Prostate gland (tissue), 2 donors: ENCODE results near the gene CNKSR3. TPM values are rescaled to one million over a fixed set of nuclear protein-coding genes. Genes with fewer than 3 reads are reported as not detected.
"Not testable (repeated sequence)": the region's sequence is repeated elsewhere in the genome, so short reads cannot be mapped to it uniquely, and the experiment has no call there.

Source experiments
- DNase-seq: peaks from one replicate; pipeline ENCODE4 v3.0.0-alpha.2; 2019; ENCODE audit warnings: low spot score
- H3K27ac ChIP-seq, 2 donors: fragments of 200-600 bp; sonication (generic); 2 replicates each; pipeline ENCODE4 v1.5.1; 2017 to 2019
- H3K27me3 ChIP-seq: fragments of 200-600 bp; sonication (generic); replicated peaks from 2 replicates; pipeline ENCODE4 v1.5.1; 2019; ENCODE audit not compliant: insufficient read depth
- H3K36me3 ChIP-seq, 2 donors: fragments of 200-600 bp; sonication (generic); 1 replicate in 1 of 2; 2 replicates in 1 of 2; pipeline versions ENCODE4 v1.5.1 to v1.8.1; 2017 to 2019
- H3K4me1 ChIP-seq: fragments of 200-600 bp; sonication (generic); replicated peaks from 2 replicates; pipeline ENCODE4 v1.5.1; 2019
- H3K4me3 ChIP-seq, 2 donors: fragments of 200-600 bp; sonication (generic); 2 replicates each; pipeline ENCODE4 v1.5.1; 2017 to 2019
- H3K9me3 ChIP-seq: fragments of 200-600 bp; sonication (generic); 2 replicates; pipeline ENCODE4 v1.5.1; 2017
- CTCF ChIP-seq, 4 experiments: fragments of 200-600 bp in 2 of 4; fragments of 450-650 bp in 2 of 4; sonication (generic) in 2 of 4; IDR thresholded peaks; 1 replicate in 3 of 4; 2 replicates in 1 of 4; pipeline ENCODE4 v1.5.1; 2016 to 2019; ENCODE audit warnings: antibody characterized with exemption in 4 of 4, mild to moderate bottlenecking in 2 of 4, moderate library complexity in 2 of 4
- POLR2A ChIP-seq: fragments of 450-650 bp; IDR thresholded peaks from one replicate; pipeline ENCODE4 v1.6.1; 2016; ENCODE audit warnings: antibody characterized with exemption, mild to moderate bottlenecking
- POLR2AphosphoS5 ChIP-seq: sonication (generic); formaldehyde crosslinking; IDR thresholded peaks from one replicate; pipeline ENCODE4 v1.6.1; 2017; ENCODE audit warnings: antibody characterized with exemption
- WGBS: methylation state at CpG from one replicate; pipeline ENCODE4 v1.1.5; 2018; 5-methylcytosine and 5-hydroxymethylcytosine counted together
- intact Hi-C: fragments of 100-400 bp; cut with DNase I; formaldehyde crosslinking; loops from one replicate; pipeline ENCODE4 v1.14.2; 2022
- total RNA-seq, 2 donors: library from RNA; depleted of rRNA; stranded (reverse); fragments of >200 nt; gene quantifications; one replicate each; pipeline ENCODE4 v1.1.0, GENCODE V29; 2016

CNKSR3 gene
- total RNA-seq, 2 donors from 2014 or later = 8.7 to 23.5 TPM

- no peak overlapping the region for H3K4me3 ChIP-seq
- H3K27ac ChIP-seq = no peak overlapping the region
- H3K4me1 ChIP-seq = no peaks in the 10 kb centered on the region
- H3K27me3 ChIP-seq = no peaks in the 10 kb centered on the region
- DNase-seq = no peak
- H3K36me3 ChIP-seq = no peaks in the 10 kb centered on the region
- H3K9me3 ChIP-seq = no peaks in the 10 kb centered on the region
- no peak for TF ChIP-seq POLR2AphosphoS5
- no peak for TF ChIP-seq CTCF (IDR thresholded peaks at IDR 0.05)
- no peak for TF ChIP-seq POLR2A
- 90% methylated on average over 5 of the region's 5 CpGs for WGBS
- intact Hi-C loops = no loop called here
Measured at GRCh38 chr6:154542747-154543146, 32.3 kb upstream of the CNKSR3 start.

- DNase-seq, H3K4me1 ChIP-seq, H3K9me3 ChIP-seq, H3K27me3 ChIP-seq, H3K27ac ChIP-seq, H3K36me3 ChIP-seq, intact Hi-C loops, H3K4me3 ChIP-seq: not testable (repeated sequence)
- 96% methylated on average over 15 of the region's 15 CpGs for WGBS
Measured at GRCh38 chr6:154541837-154542236, 31.4 kb upstream of the CNKSR3 start.

DNA sequence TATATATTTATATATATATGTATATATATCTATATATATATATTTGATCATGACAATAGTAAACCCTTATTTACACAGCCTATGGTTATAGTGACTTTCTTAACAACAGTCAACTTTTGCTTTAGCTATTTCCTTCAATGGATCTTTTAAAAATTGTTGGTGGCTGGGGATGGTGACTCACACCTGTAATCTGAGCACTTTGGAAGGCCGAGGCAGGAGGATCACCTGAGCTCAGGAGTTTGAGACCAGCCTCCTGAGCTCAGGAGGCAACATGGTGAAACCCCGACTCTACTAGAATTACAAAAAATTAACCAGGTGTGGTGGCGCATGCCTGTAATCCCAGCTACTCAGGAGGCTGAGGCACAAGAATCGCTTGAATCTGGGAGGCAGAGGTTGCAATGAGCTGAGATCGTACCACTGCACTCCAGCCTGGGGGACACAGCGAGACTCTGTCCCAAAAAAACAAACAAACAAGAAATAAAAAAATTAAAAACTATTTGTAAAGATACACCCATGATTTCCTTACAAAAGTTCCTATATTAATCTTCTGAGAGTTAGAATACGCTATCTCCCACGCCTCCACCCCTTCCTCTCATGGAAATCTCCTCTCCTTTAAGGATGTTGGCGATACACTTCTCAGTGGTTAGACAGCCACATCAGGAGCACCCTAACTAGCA, 29.2 kb upstream of the CNKSR3 start:
- no peak for DNase-seq
- no peaks in the 10 kb centered on the region for H3K4me1 ChIP-seq
- 94% methylated on average over 9 of the region's 9 CpGs for WGBS
- no peaks in the 10 kb centered on the region for H3K36me3 ChIP-seq
- no peak for TF ChIP-seq POLR2A
- TF ChIP-seq CTCF (IDR thresholded peaks at IDR 0.05) = no peak
- TF ChIP-seq POLR2AphosphoS5 = no peak
- no peak overlapping the region for H3K4me3 ChIP-seq
- intact Hi-C loops = no loop called here
- no peak overlapping the region for H3K27ac ChIP-seq
- no peaks in the 10 kb centered on the region for H3K27me3 ChIP-seq
- H3K9me3 ChIP-seq = no peaks in the 10 kb centered on the region

DNA sequence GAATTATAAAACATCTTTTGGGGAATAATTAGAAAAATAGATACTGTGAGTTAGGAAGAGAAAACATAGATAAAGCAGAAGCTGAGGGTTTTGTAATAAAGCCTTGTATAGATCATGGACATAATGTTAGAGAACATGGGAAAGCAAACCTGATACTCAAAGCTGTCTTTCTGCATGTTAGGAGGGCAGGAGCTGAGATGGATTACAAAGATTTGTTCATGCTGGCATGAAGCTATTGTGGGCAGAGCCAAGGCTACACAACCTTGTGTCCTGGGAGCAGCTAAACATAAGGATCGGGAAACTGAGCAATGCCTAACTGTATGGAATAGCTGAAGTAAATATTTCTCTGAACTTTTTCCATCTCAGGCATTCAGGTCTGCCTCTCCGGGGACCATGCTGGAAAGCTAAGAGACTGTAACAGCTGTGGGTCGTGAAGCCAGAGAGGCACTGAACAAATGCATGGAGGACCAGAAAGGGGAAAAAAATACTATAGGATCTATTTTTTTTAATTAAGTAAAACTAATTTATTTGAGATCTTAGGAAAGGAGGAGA, 28.2 kb upstream of the CNKSR3 start:
- no peak overlapping the region for H3K27ac ChIP-seq
- no peaks in the 10 kb centered on the region for H3K36me3 ChIP-seq
- intact Hi-C loops = no loop called here
- DNase-seq = no peak
- H3K4me1 ChIP-seq = no peaks in the 10 kb centered on the region
- H3K4me3 ChIP-seq = no peak overlapping the region
- H3K9me3 ChIP-seq = no peaks in the 10 kb centered on the region
- H3K27me3 ChIP-seq = no peaks in the 10 kb centered on the region
- 78% methylated on average over 3 of the region's 3 CpGs for WGBS
- TF ChIP-seq POLR2AphosphoS5 = no peak
- no peak for TF ChIP-seq POLR2A
- no peak for TF ChIP-seq CTCF (IDR thresholded peaks at IDR 0.05)

- Histone ChIP-seq H3K27me3 (no peaks in the 10 kb centered on the region), H3K4me1 (no peaks in the 10 kb centered on the region), H3K9me3 (no peaks in the 10 kb centered on the region), H3K27ac (no peak overlapping the region), H3K36me3 (no peaks in the 10 kb centered on the region), H3K4me3 (no peak overlapping the region)
- intact Hi-C loops = no loop called here
- TF ChIP-seq POLR2A (no peak), CTCF (IDR thresholded peaks at IDR 0.05) (no peak), POLR2AphosphoS5 (no peak)
- WGBS = 50% methylated on average over 13 of the region's 13 CpGs
- DNase-seq = no peak
Measured at GRCh38 chr6:154537511-154538325, 27.2 kb upstream of the CNKSR3 start.
